Measurements from ENCODE around the gene CCDC18.
"Not testable (repeated sequence)": the region's sequence is repeated elsewhere in the genome, so short reads cannot be mapped to it uniquely, and the experiment has no call there.

The CCDC18 gene

DNA sequence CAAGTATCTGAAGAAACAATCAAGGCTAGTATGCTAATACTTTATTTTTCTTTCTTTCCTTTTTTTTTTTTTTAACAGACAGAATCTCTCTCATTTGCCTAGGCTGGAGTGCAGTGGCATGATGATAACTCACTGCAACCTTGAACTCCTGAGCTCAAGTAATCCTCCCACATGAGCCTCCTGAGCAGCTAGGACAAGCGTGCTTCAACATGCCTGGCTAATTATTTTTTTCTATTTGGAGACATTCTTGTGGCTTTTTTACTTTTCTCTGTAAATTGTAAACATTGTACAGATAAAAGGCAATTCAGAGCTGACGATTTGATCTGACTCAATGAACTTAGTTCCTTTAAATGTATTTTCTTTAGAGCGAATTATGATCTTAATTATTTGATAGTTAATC, 41.4 kb downstream of the CCDC18 start:
- H3K4me3 ChIP-seq (ENCODE audit: low read depth, low read length), result no peak overlapping the region
- TF ChIP-seq, protein P1, sequence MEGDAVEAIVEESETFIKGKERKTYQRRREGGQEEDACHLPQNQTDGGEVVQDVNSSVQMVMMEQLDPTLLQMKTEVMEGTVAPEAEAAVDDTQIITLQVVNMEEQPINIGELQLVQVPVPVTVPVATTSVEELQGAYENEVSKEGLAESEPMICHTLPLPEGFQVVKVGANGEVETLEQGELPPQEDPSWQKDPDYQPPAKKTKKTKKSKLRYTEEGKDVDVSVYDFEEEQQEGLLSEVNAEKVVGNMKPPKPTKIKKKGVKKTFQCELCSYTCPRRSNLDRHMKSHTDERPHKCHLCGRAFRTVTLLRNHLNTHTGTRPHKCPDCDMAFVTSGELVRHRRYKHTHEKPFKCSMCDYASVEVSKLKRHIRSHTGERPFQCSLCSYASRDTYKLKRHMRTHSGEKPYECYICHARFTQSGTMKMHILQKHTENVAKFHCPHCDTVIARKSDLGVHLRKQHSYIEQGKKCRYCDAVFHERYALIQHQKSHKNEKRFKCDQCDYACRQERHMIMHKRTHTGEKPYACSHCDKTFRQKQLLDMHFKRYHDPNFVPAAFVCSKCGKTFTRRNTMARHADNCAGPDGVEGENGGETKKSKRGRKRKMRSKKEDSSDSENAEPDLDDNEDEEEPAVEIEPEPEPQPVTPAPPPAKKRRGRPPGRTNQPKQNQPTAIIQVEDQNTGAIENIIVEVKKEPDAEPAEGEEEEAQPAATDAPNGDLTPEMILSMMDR (IDR thresholded peaks at IDR 0.05; ENCODE audit: low read depth, low read length), result no peak

GRCh38 chr1:93223023-93223675, 42.6 kb downstream of the CCDC18 start:
- H3K4me3 ChIP-seq (ENCODE audit: low read depth, low read length), result no peak overlapping the region
- TF ChIP-seq, protein P1 (IDR thresholded peaks at IDR 0.05; ENCODE audit: low read depth, low read length), result no peak

- TF ChIP-seq, protein P1 (IDR thresholded peaks at IDR 0.05; ENCODE audit: low read depth, low read length), result no peak
- H3K4me3 ChIP-seq (ENCODE audit: low read depth, low read length), result no peak overlapping the region
Measured at GRCh38 chr1:93235261-93235660, 54.7 kb downstream of the CCDC18 start.

- H3K4me3 ChIP-seq (ENCODE audit: low read depth, low read length), result no peak overlapping the region
- TF ChIP-seq, protein P1 (IDR thresholded peaks at IDR 0.05; ENCODE audit: low read depth, low read length), result no peak
Measured at GRCh38 chr1:93237021-93237420, 56.5 kb downstream of the CCDC18 start.

DNA sequence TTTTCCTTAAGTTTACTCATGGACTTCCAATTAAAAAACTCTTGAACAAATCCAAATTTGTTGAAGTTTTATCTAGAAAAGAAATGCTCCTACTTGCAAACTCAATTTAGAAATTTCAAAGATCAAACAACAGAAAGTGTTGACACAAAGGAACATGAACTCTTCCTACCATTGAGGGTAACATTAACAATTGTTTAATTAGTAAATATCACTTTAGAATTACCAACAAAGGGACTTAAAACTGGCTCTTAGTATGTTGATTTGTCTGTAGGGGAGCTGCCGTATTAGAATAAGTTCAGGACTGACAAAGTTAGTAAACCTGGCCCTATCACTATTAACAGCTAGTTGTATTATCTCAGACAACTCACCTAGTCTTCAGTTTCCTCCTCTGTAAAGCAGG, 57.9 kb downstream of the CCDC18 start:
- TF ChIP-seq, protein P1 (IDR thresholded peaks at IDR 0.05; ENCODE audit: low read depth, low read length), result no peak

GRCh38 chr1:93239863-93240262, 59.3 kb downstream of the CCDC18 start:
- TF ChIP-seq, protein P1 (IDR thresholded peaks at IDR 0.05; ENCODE audit: low read depth, low read length), result no peak
- H3K4me3 ChIP-seq (ENCODE audit: low read depth, low read length), result no peak overlapping the region

More for the DNA sequence above, 57.9 kb downstream of the CCDC18 start:
- no peak overlapping the region for H3K4me3 ChIP-seq (ENCODE audit: low read depth, low read length)

DNA sequence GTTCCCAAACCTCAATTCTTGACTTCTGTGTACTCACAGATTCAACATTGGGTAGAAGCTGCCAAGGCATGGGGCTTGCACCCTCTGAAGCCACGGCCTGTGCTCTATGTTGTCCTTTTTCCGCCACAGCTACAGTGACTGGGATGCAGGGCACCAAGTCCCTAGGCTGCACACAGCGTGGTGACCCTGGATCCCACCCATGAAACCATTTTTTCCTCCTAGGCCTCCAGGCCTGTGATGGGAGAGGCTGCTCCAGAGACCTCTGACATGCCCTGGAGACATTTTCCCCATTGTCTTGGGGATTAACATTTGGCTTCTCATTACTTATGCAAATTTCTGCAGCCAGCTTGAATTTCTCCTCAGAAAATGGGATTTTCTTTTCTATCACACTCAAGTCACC, 62.7 kb downstream of the CCDC18 start:
- H3K4me3 ChIP-seq (ENCODE audit: low read depth, low read length), result not testable (repeated sequence)
